Activated naive CD4-positive, alpha-beta T cell treated with Interleukin-2 at 50 U/mL for 16 hours (primary cell): ENCODE measurements around the gene PHAX.
"Not testable (repeated sequence)": the region's sequence is repeated elsewhere in the genome, so short reads cannot be mapped to it uniquely, and the experiment has no call there.

Source experiments
- DNase-seq: peaks from one replicate; pipeline ENCODE4 v3.0.0-alpha.2; 2020

Gene PHAX

GRCh38 chr5:126664586-126664985 is 63.8 kb downstream of the PHAX start:
- no peak for DNase-seq

GRCh38 chr5:126670109-126670508 is 69.4 kb downstream of the PHAX start:
- not testable (repeated sequence) for DNase-seq

- not testable (repeated sequence) for DNase-seq
Measured at GRCh38 chr5:126671681-126672080, 70.9 kb downstream of the PHAX start.

GRCh38 chr5:126673477-126673876 is 72.7 kb downstream of the PHAX start:
- no peak for DNase-seq

GRCh38 chr5:126674145-126674544 is 73.4 kb downstream of the PHAX start:
- no peak for DNase-seq

- no peak for DNase-seq
Measured at GRCh38 chr5:126675338-126675737, 74.6 kb downstream of the PHAX start.

- peak; percentile 67 for DNase-seq
Measured at GRCh38 chr5:126676195-126676624, 75.5 kb downstream of the PHAX start.
